Activated B cell treated with CpG ODN at 0.5 μM for 24 hours (primary cell): ENCODE data around the gene THOC2. TPM values are rescaled to one million over a fixed set of nuclear protein-coding genes. Genes with fewer than 3 reads are reported as not detected.
A peak's percentile ranks its signal among the peaks of the same experiment; 100 is the strongest.
"Not testable (repeated sequence)": the region's sequence is repeated elsewhere in the genome, so short reads cannot be mapped to it uniquely, and the experiment has no call there.

Experiments
- ATAC-seq: fragments of 200-7000 bp; cut with Tn5 transposase; one replicate; pipeline ENCODE4 v1.10.0; 2021; ENCODE audit warnings: low read depth, mild to moderate bottlenecking, moderate library complexity
- CTCF ChIA-PET: fragments of 350-600 bp; sonication (Branson Sonifier 250); formaldehyde crosslinking; loops from one replicate; lab custom pipeline; 2021; ENCODE audit warnings: antibody characterized with exemption; lab: Charles Lee
- POLR2A ChIA-PET: fragments of 350-600 bp; sonication (Branson Sonifier 250); formaldehyde crosslinking; loops from one replicate; lab custom pipeline; 2021; ENCODE audit warnings: antibody characterized with exemption; lab: Charles Lee
- DNase-seq: peaks from one replicate; pipeline ENCODE4 v3.0.0; 2022
- H3K27ac Mint-ChIP-seq: one replicate; pipeline ENCODE4 v1.8.0; 2020; ENCODE audit warnings: mixed read lengths
- H3K27me3 Mint-ChIP-seq: one replicate; pipeline ENCODE4 v1.8.0; 2021; ENCODE audit warnings: mixed read lengths
- H3K36me3 Mint-ChIP-seq: one replicate; pipeline ENCODE4 v1.8.0; 2021; ENCODE audit warnings: low read depth, mixed read lengths
- H3K4me1 Mint-ChIP-seq: one replicate; pipeline ENCODE4 v1.8.0; 2021; ENCODE audit warnings: mixed read lengths
- H3K4me3 Mint-ChIP-seq: one replicate; pipeline ENCODE4 v1.8.0; 2020; ENCODE audit warnings: mild to moderate bottlenecking, mixed read lengths
- H3K9me3 Mint-ChIP-seq: one replicate; pipeline ENCODE4 v1.8.0; 2020; ENCODE audit warnings: mixed read lengths
- intact Hi-C: fragments of 100-400 bp; cut with micrococcal nuclease; formaldehyde crosslinking; loops from one replicate; pipeline ENCODE4 v1.15.1; 2024
- total RNA-seq: library from RNA; stranded (reverse); gene quantifications from 2 replicates; pipeline ENCODE4 v1.2.3, GENCODE V29; 2022
- TF ChIP-seq, protein P1 (sequence below): fragments of 200-600 bp; IDR thresholded peaks from one replicate; pipeline ENCODE4 v1.8.0; 2022; ENCODE audit warnings: antibody characterized with exemption, mild to moderate bottlenecking

Gene THOC2
- total RNA-seq, 1 donor from 2014 or later = 106 TPM

DNA sequence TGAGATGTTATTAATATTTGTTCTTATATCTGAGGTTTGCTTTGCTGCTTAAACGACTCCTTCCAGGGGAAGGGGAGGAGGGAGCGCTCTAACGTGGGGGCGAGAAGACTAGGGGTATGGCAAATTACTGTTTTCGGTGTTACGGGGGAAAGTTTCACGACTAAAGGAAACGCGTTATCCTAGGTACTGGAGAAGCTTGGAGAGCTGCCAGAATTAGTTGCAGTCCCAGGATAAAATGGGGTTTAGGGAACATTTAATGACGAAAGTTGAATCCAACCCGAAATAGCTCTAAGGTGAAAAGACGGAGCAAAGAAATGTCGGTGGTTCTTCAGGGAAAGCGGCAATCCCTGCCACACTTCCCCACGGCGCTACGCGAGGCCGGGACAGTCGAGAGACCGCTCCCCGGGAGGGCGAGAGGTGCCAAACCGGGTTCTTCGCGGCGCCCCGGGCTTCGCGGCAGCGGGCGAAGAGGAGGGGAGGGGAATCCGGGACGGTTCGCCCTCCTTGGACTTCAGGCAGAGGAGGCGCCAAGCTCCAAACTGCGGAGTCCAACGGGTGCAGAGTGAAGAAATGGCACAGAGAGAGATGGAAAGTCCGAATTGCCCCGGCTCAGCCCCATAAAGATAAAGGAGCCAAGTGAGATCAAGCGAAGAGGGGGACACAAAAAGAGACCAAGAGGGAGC lies 724 bp downstream of the THOC2 start:
- intact Hi-C loops = loop anchor here (2.0 kb wide), 1 partner anchor 229 kb away; the partner anchor contains the start of gene STAG2
- peak overlapping the region; percentile 87 for H3K27ac Mint-ChIP-seq

DNA sequence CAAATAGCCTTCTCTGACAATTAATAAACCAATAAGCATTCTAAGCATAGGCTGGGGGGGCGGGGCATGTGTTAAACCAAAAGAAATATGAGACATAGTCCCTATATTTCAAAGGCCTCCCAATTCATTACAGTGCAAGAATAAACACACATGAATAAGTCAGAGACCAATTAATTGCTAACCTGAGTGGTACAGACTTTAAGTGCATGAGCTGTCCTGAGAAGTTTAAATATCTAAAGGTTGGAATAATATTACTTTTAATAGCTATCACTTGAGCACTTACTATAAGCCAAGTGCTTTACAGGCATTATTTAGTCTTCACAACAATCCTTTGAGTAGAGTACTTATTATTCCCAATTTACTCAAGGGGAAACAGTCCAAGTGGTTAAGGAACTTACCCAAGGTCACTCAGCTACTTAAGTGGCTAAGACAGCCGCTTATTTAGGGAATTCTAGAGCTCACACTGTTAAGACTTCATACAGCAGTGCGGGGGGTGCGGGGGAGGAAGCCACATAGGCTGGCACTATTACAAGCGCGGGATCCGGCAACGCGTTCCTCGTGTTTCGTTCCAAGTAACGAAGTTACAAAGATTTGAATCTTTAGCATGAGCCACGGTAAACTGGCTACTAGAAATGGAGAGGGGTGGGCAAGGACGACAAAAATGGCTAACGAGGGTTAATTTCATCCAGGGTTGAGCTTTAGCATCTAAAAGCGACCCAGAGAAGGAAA lies 1.4 kb downstream of the THOC2 start:
- Mint-ChIP-seq H3K4me3 (peak overlapping the region; percentile 94), H3K27ac (peak overlapping the region; percentile 68), H3K27me3 (no peaks in the 10 kb centered on the region), H3K9me3 (no peaks in the 10 kb centered on the region), H3K36me3 (peaks cover 11% of the 10 kb centered on the region), H3K4me1 (peaks cover 35% of the 10 kb centered on the region)
- TF ChIP-seq, protein P1, sequence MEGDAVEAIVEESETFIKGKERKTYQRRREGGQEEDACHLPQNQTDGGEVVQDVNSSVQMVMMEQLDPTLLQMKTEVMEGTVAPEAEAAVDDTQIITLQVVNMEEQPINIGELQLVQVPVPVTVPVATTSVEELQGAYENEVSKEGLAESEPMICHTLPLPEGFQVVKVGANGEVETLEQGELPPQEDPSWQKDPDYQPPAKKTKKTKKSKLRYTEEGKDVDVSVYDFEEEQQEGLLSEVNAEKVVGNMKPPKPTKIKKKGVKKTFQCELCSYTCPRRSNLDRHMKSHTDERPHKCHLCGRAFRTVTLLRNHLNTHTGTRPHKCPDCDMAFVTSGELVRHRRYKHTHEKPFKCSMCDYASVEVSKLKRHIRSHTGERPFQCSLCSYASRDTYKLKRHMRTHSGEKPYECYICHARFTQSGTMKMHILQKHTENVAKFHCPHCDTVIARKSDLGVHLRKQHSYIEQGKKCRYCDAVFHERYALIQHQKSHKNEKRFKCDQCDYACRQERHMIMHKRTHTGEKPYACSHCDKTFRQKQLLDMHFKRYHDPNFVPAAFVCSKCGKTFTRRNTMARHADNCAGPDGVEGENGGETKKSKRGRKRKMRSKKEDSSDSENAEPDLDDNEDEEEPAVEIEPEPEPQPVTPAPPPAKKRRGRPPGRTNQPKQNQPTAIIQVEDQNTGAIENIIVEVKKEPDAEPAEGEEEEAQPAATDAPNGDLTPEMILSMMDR = no peak
- DNase-seq (no peak), ATAC-seq (no peak)
- ChIA-PET CTCF (interaction anchor here (1.7 kb wide), 1 partner anchor 46 kb away, joined by 3 read pairs; no protein-coding TSS in a partner anchor), POLR2A (no interaction called here)
- intact Hi-C loops = no loop called here

More for the DNA sequence above, 724 bp downstream of the THOC2 start:
- ChIA-PET CTCF (interaction anchor here (1.0 kb wide), 1 partner anchor 101 kb away, joined by 3 read pairs; no protein-coding TSS in a partner anchor), POLR2A (interaction anchor here (1.0 kb wide), 1 partner anchor 98 kb away, joined by 3 read pairs; no protein-coding TSS in a partner anchor)
- ATAC-seq (peak; percentile 10), DNase-seq (no peak)
- Mint-ChIP-seq H3K27me3 (no peaks in the 10 kb centered on the region), H3K36me3 (peaks cover 11% of the 10 kb centered on the region), H3K4me3 (peak overlapping the region; percentile 94), H3K9me3 (no peaks in the 10 kb centered on the region), H3K4me1 (peaks cover 35% of the 10 kb centered on the region)
- TF ChIP-seq, protein P1 = no peak

DNA sequence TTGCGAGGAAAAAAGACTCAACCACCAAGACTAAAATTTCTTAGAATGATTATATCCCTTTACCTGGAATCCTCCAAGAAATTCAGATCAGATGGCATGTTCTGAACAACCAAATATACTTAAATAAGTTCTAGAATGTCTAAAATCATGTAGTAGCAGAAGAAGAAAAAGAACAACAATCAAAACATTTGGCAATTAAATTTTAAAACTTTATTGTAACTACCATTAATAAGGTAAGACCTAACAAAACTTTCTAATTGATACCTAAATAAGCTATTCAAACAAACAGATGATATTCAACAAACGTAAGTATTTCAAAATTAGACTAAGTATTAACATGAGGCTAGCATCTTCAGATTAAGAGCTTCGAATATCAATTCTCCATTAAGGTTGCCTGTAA lies 4.3 kb downstream of the THOC2 start:
- no peak for DNase-seq
- CTCF ChIA-PET = no interaction called here
- Mint-ChIP-seq H3K4me1 (peaks cover 37% of the 10 kb centered on the region), H3K4me3 (no peak overlapping the region), H3K27me3 (no peaks in the 10 kb centered on the region), H3K9me3 (no peaks in the 10 kb centered on the region), H3K36me3 (peaks cover 13% of the 10 kb centered on the region), H3K27ac (no peak overlapping the region)
- ATAC-seq = no peak
- POLR2A ChIA-PET = no interaction called here
- TF ChIP-seq, protein P1 = no peak
- intact Hi-C loops = no loop called here

DNA sequence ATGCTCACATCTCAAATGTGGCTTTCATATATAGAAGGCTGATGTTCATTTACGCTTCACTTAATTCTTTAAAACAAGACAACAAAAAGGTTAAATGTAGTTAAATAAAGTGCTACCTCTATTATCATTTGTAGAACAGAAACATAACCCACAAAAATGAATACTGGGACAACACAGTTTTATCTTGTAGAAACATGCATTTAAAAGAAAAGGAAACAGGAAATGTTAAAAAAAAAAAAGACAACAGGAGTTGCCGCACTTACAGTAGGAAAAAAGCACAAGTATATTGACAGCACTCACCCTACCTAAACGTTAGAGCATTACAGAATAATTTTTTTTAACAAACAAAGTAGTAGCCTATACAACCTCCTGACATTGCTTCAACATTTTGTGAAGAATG lies 4.8 kb downstream of the THOC2 start:
- no peak overlapping the region for H3K4me3 Mint-ChIP-seq
- no peak for ATAC-seq
- H3K27ac Mint-ChIP-seq = no peak overlapping the region

DNA sequence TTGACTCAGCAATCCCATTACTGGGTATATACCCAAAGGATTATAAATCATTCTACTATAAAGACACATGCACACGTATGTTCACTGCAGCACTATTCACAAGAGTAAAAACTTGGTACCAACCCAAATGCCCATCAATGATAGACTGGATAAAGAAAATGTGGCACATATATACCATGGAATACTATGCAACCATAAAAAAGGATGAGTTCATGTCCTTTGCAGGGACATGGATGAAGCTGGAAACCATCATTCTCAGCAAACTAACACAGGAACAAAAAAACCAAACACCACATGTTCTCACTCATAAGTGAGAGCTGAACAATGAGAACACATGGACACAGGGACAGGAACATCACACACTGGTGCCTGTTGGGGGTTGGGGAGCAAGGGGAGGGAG lies 10.7 kb downstream of the THOC2 start:
- CTCF ChIA-PET, H3K27ac Mint-ChIP-seq, H3K4me3 Mint-ChIP-seq, H3K27me3 Mint-ChIP-seq, H3K36me3 Mint-ChIP-seq, intact Hi-C loops, H3K9me3 Mint-ChIP-seq, POLR2A ChIA-PET, DNase-seq, ATAC-seq: not testable (repeated sequence)
- peaks cover 18% of the 10 kb centered on the region for H3K4me1 Mint-ChIP-seq

More for the DNA sequence above, 4.8 kb downstream of the THOC2 start:
- POLR2A ChIA-PET = no interaction called here
- H3K27me3 Mint-ChIP-seq = no peaks in the 10 kb centered on the region
- no peak for DNase-seq
- CTCF ChIA-PET = no interaction called here
- intact Hi-C loops = no loop called here
- H3K4me1 Mint-ChIP-seq = peaks cover 35% of the 10 kb centered on the region
- no peaks in the 10 kb centered on the region for H3K9me3 Mint-ChIP-seq
- peaks cover 14% of the 10 kb centered on the region for H3K36me3 Mint-ChIP-seq
- TF ChIP-seq, protein P1 = no peak
